ENCODE results near the gene TUT4.

The TUT4 gene

GRCh38 chr1:52454127-52454526, 98.8 kb downstream of the TUT4 start:
- 93 to 100% methylated on average over 1 of the region's 1 CpG for WGBS, 2 experiments
- H3K27me3 ChIP-seq (ENCODE audit: control insufficient read depth, insufficient read depth, low read length, poor library complexity, severe bottlenecking): no peaks in the 10 kb centered on the region
- H3K9me3 ChIP-seq (ENCODE audit: control insufficient read depth, low read length): no peaks in the 10 kb centered on the region
- no peak overlapping the region for H3K4me3 ChIP-seq (ENCODE audit: insufficient read depth, low read depth, low read length)
- H3K27ac ChIP-seq (ENCODE audit: insufficient read depth, low read depth, low read length, poor library complexity, severe bottlenecking): no peak overlapping the region
- H3K36me3 ChIP-seq (ENCODE audit: control insufficient read depth, insufficient read depth, low read length): peaks cover 11% of the 10 kb centered on the region
- H3K4me1 ChIP-seq (ENCODE audit: control insufficient read depth, insufficient read depth, low read length): no peaks in the 10 kb centered on the region

- Histone ChIP-seq H3K4me3 (ENCODE audit: insufficient read depth, low read depth, low read length) (no peak overlapping the region), H3K4me1 (ENCODE audit: control insufficient read depth, insufficient read depth, low read length) (no peaks in the 10 kb centered on the region), H3K9me3 (ENCODE audit: control insufficient read depth, low read length) (no peaks in the 10 kb centered on the region), H3K36me3 (ENCODE audit: control insufficient read depth, insufficient read depth, low read length) (peaks cover 9% of the 10 kb centered on the region), H3K27ac (ENCODE audit: insufficient read depth, low read depth, low read length, poor library complexity, severe bottlenecking) (no peak overlapping the region), H3K27me3 (ENCODE audit: control insufficient read depth, insufficient read depth, low read length, poor library complexity, severe bottlenecking) (no peaks in the 10 kb centered on the region)
- 100% methylated on average over 2 of the region's 2 CpGs for WGBS, 2 experiments
Measured at GRCh38 chr1:52444463-52444862, 108.4 kb downstream of the TUT4 start.

- Histone ChIP-seq H3K36me3 (ENCODE audit: control insufficient read depth, insufficient read depth, low read length) (peaks cover 20% of the 10 kb centered on the region), H3K9me3 (ENCODE audit: control insufficient read depth, low read length) (no peaks in the 10 kb centered on the region), H3K4me3 (ENCODE audit: insufficient read depth, low read depth, low read length) (no peak overlapping the region), H3K27me3 (ENCODE audit: control insufficient read depth, insufficient read depth, low read length, poor library complexity, severe bottlenecking) (no peaks in the 10 kb centered on the region), H3K27ac (ENCODE audit: insufficient read depth, low read depth, low read length, poor library complexity, severe bottlenecking) (no peak overlapping the region), H3K4me1 (ENCODE audit: control insufficient read depth, insufficient read depth, low read length) (no peaks in the 10 kb centered on the region)
- 93 to 95% methylated on average over 2 to 4 of the region's 4 CpGs for WGBS, 2 experiments
Measured at GRCh38 chr1:52439976-52440375, 112.9 kb downstream of the TUT4 start.

GRCh38 chr1:52436817-52437216, 116.1 kb downstream of the TUT4 start:
- Histone ChIP-seq H3K36me3 (ENCODE audit: control insufficient read depth, insufficient read depth, low read length) (peaks cover 25% of the 10 kb centered on the region), H3K9me3 (ENCODE audit: control insufficient read depth, low read length) (no peaks in the 10 kb centered on the region), H3K27me3 (ENCODE audit: control insufficient read depth, insufficient read depth, low read length, poor library complexity, severe bottlenecking) (no peaks in the 10 kb centered on the region), H3K4me3 (ENCODE audit: insufficient read depth, low read depth, low read length) (no peak overlapping the region), H3K4me1 (ENCODE audit: control insufficient read depth, insufficient read depth, low read length) (no peaks in the 10 kb centered on the region), H3K27ac (ENCODE audit: insufficient read depth, low read depth, low read length, poor library complexity, severe bottlenecking) (no peak overlapping the region)
- 77 to 80% methylated on average over 6 to 7 of the region's 7 CpGs for WGBS, 2 experiments

- Histone ChIP-seq H3K36me3 (ENCODE audit: control insufficient read depth, insufficient read depth, low read length) (peaks cover 28% of the 10 kb centered on the region), H3K4me3 (ENCODE audit: insufficient read depth, low read depth, low read length) (no peak overlapping the region), H3K9me3 (ENCODE audit: control insufficient read depth, low read length) (no peaks in the 10 kb centered on the region), H3K27me3 (ENCODE audit: control insufficient read depth, insufficient read depth, low read length, poor library complexity, severe bottlenecking) (no peaks in the 10 kb centered on the region), H3K4me1 (ENCODE audit: control insufficient read depth, insufficient read depth, low read length) (no peaks in the 10 kb centered on the region), H3K27ac (ENCODE audit: insufficient read depth, low read depth, low read length, poor library complexity, severe bottlenecking) (no peak overlapping the region)
- WGBS, 2 experiments: 81 to 93% methylated on average over 1 of the region's 1 CpG
Measured at GRCh38 chr1:52435650-52436049, 117.2 kb downstream of the TUT4 start.

GRCh38 chr1:52435211-52435610, 117.7 kb downstream of the TUT4 start:
- Histone ChIP-seq H3K4me1 (ENCODE audit: control insufficient read depth, insufficient read depth, low read length) (no peaks in the 10 kb centered on the region), H3K27ac (ENCODE audit: insufficient read depth, low read depth, low read length, poor library complexity, severe bottlenecking) (no peak overlapping the region), H3K36me3 (ENCODE audit: control insufficient read depth, insufficient read depth, low read length) (peaks cover 32% of the 10 kb centered on the region), H3K4me3 (ENCODE audit: insufficient read depth, low read depth, low read length) (no peak overlapping the region), H3K9me3 (ENCODE audit: control insufficient read depth, low read length) (no peaks in the 10 kb centered on the region), H3K27me3 (ENCODE audit: control insufficient read depth, insufficient read depth, low read length, poor library complexity, severe bottlenecking) (no peaks in the 10 kb centered on the region)
- 80 to 100% methylated on average over 1 of the region's 1 CpG for WGBS, 2 experiments

GRCh38 chr1:52432807-52433206, 120.1 kb downstream of the TUT4 start:
- Histone ChIP-seq H3K27ac (ENCODE audit: insufficient read depth, low read depth, low read length, poor library complexity, severe bottlenecking) (no peak overlapping the region), H3K36me3 (ENCODE audit: control insufficient read depth, insufficient read depth, low read length) (peaks cover 36% of the 10 kb centered on the region), H3K9me3 (ENCODE audit: control insufficient read depth, low read length) (no peaks in the 10 kb centered on the region), H3K4me1 (ENCODE audit: control insufficient read depth, insufficient read depth, low read length) (no peaks in the 10 kb centered on the region), H3K4me3 (ENCODE audit: insufficient read depth, low read depth, low read length) (no peak overlapping the region), H3K27me3 (ENCODE audit: control insufficient read depth, insufficient read depth, low read length, poor library complexity, severe bottlenecking) (no peaks in the 10 kb centered on the region)
- 93 to 95% methylated on average over 8 of the region's 8 CpGs for WGBS, 2 experiments

GRCh38 chr1:52427152-52427551, 125.7 kb downstream of the TUT4 start:
- no peak overlapping the region for H3K27ac ChIP-seq (ENCODE audit: insufficient read depth, low read depth, low read length, poor library complexity, severe bottlenecking)
- H3K27me3 ChIP-seq (ENCODE audit: control insufficient read depth, insufficient read depth, low read length, poor library complexity, severe bottlenecking): no peaks in the 10 kb centered on the region
- 97 to 100% methylated on average over 1 of the region's 1 CpG for WGBS, 2 experiments
- no peaks in the 10 kb centered on the region for H3K9me3 ChIP-seq (ENCODE audit: control insufficient read depth, low read length)
- peaks cover 29% of the 10 kb centered on the region for H3K36me3 ChIP-seq (ENCODE audit: control insufficient read depth, insufficient read depth, low read length)
- H3K4me3 ChIP-seq (ENCODE audit: insufficient read depth, low read depth, low read length): no peak overlapping the region
- no peaks in the 10 kb centered on the region for H3K4me1 ChIP-seq (ENCODE audit: control insufficient read depth, insufficient read depth, low read length)

- H3K36me3 ChIP-seq (ENCODE audit: control insufficient read depth, insufficient read depth, low read length): peaks cover 31% of the 10 kb centered on the region
- 77 to 88% methylated on average over 3 of the region's 3 CpGs for WGBS, 2 experiments
- no peaks in the 10 kb centered on the region for H3K9me3 ChIP-seq (ENCODE audit: control insufficient read depth, low read length)
- no peaks in the 10 kb centered on the region for H3K27me3 ChIP-seq (ENCODE audit: control insufficient read depth, insufficient read depth, low read length, poor library complexity, severe bottlenecking)
- no peak overlapping the region for H3K4me3 ChIP-seq (ENCODE audit: insufficient read depth, low read depth, low read length)
- H3K27ac ChIP-seq (ENCODE audit: insufficient read depth, low read depth, low read length, poor library complexity, severe bottlenecking): no peak overlapping the region
- no peaks in the 10 kb centered on the region for H3K4me1 ChIP-seq (ENCODE audit: control insufficient read depth, insufficient read depth, low read length)
Measured at GRCh38 chr1:52426371-52426770, 126.5 kb downstream of the TUT4 start.

GRCh38 chr1:52424813-52425212, 128.1 kb downstream of the TUT4 start:
- H3K4me1 ChIP-seq (ENCODE audit: control insufficient read depth, insufficient read depth, low read length): no peaks in the 10 kb centered on the region
- no peak overlapping the region for H3K27ac ChIP-seq (ENCODE audit: insufficient read depth, low read depth, low read length, poor library complexity, severe bottlenecking)
- 83 to 89% methylated on average over 1 of the region's 1 CpG for WGBS, 2 experiments
- peaks cover 19% of the 10 kb centered on the region for H3K36me3 ChIP-seq (ENCODE audit: control insufficient read depth, insufficient read depth, low read length)
- no peaks in the 10 kb centered on the region for H3K27me3 ChIP-seq (ENCODE audit: control insufficient read depth, insufficient read depth, low read length, poor library complexity, severe bottlenecking)
- H3K4me3 ChIP-seq (ENCODE audit: insufficient read depth, low read depth, low read length): no peak overlapping the region
- no peaks in the 10 kb centered on the region for H3K9me3 ChIP-seq (ENCODE audit: control insufficient read depth, low read length)

GRCh38 chr1:52424231-52424636, 128.7 kb downstream of the TUT4 start:
- H3K27ac ChIP-seq (ENCODE audit: insufficient read depth, low read depth, low read length, poor library complexity, severe bottlenecking): no peak overlapping the region
- H3K4me3 ChIP-seq (ENCODE audit: insufficient read depth, low read depth, low read length): no peak overlapping the region
- H3K27me3 ChIP-seq (ENCODE audit: control insufficient read depth, insufficient read depth, low read length, poor library complexity, severe bottlenecking): no peaks in the 10 kb centered on the region
- H3K36me3 ChIP-seq (ENCODE audit: control insufficient read depth, insufficient read depth, low read length): peaks cover 19% of the 10 kb centered on the region
- H3K4me1 ChIP-seq (ENCODE audit: control insufficient read depth, insufficient read depth, low read length): no peaks in the 10 kb centered on the region
- no peaks in the 10 kb centered on the region for H3K9me3 ChIP-seq (ENCODE audit: control insufficient read depth, low read length)

Measured in ectodermal cell (in vitro differentiated cells).